SH-SY5Y (cell line): ENCODE data around the gene WDFY4.

Experiments
- GATA2 ChIP-seq: IDR thresholded peaks from 2 replicates; pipeline ENCODE4 v1.6.1; 2011; ENCODE audit warnings: mild to moderate bottlenecking, low read depth, low read length
- GATA3 ChIP-seq: IDR thresholded peaks from 2 replicates; pipeline ENCODE4 v1.6.1; 2011; ENCODE audit warnings: low read depth, mild to moderate bottlenecking, low read length, moderate library complexity

- no peak for TF ChIP-seq GATA3
- TF ChIP-seq GATA2: no peak
Measured at GRCh38 chr10:48794074-48794473, 109.4 kb downstream of the WDFY4 start.
